ENCODE results near the gene GPR35.
A peak's percentile ranks its signal among the peaks of the same experiment; 100 is the strongest.

The GPR35 gene

DNA sequence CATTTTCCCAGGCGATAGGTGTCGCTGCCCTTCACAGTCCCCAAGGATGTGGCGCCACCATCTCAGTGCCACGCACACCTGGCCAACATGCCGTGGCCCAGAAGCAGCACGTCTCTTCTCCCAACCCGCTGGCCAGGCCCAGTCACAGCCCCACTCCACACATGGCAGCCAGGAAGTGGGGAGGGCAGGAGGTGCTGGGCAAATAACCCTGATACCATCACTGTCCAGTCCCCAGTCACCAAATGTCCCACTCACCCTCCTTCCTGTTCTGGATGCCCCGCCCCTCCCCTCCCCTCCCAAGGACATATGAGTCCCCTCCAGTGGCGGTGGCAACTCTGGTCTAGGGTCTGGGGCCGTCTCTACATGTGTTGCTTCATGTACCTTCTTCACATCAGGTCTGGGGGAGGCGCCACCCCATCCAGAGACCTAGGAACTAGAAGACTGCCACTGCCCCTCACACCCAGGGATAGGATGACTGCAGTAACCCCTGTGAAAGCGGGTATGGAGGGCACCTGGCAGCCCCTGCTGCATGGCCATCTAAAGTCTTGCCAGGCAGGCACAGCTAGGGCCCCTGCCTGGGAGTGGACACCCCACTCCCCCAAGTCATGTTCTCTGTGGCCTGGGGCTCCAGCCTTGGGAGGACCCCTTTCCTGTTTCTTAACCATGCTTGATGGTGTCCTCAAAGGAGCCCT, 46.1 kb upstream of the GPR35 start:
- TF ChIP-seq, protein P1, sequence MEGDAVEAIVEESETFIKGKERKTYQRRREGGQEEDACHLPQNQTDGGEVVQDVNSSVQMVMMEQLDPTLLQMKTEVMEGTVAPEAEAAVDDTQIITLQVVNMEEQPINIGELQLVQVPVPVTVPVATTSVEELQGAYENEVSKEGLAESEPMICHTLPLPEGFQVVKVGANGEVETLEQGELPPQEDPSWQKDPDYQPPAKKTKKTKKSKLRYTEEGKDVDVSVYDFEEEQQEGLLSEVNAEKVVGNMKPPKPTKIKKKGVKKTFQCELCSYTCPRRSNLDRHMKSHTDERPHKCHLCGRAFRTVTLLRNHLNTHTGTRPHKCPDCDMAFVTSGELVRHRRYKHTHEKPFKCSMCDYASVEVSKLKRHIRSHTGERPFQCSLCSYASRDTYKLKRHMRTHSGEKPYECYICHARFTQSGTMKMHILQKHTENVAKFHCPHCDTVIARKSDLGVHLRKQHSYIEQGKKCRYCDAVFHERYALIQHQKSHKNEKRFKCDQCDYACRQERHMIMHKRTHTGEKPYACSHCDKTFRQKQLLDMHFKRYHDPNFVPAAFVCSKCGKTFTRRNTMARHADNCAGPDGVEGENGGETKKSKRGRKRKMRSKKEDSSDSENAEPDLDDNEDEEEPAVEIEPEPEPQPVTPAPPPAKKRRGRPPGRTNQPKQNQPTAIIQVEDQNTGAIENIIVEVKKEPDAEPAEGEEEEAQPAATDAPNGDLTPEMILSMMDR (IDR thresholded peaks at IDR 0.05; ENCODE audit: extremely low read depth, insufficient read depth, missing control alignments): no peak
- no peak for DNase-seq (ENCODE audit: low spot score)
- in situ Hi-C loops (cut with MboI; ENCODE audit: low pct_unique_long_range_greater_than_20kb, low sequenced_read_pairs, unreplicated experiment): no loop called here

DNA sequence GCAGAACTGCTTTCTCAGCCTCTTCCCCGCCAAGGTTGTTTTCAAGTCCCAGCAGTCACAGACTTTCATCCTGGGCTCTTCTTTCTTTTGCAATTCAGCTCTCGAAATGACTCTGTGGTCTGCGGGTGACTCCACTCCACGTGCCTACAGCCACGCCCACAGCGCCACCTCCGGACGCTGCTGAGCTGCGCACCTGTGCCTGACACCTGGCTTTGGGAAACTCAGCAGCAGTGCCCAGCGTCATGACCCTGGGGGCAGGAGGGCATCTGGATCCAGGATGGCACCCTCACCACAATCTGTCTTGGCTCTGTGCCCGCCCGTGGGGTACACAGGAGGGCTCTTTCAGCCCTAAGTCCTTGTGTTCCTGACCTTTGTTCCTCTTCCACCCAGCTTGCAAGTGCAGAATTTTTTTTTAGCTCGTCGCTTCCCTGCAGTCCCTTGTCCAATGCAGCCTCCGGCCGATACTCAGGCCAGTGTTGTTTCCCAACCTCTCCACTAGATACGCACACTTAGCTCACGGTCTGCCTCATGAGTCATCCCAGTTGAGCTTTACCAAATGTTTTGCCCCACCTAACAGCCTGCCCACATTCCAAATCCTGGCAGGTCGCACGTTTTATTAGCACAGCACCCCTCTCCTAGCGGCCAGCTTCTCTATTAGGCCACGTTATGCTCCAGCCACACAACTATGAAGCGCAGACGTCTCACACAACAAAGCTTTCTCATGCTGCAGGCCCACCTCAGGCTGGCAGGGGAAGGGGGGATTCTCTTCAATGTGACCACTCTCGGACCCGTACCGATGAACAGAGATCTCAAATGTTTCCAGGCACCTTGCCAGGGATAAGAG, 45.3 kb upstream of the GPR35 start:
- TF ChIP-seq, protein P1 (IDR thresholded peaks at IDR 0.05; ENCODE audit: extremely low read depth, insufficient read depth, missing control alignments): peak; percentile 40
- in situ Hi-C loops (cut with MboI; ENCODE audit: low pct_unique_long_range_greater_than_20kb, low sequenced_read_pairs, unreplicated experiment): no loop called here
- peak; percentile 45 for DNase-seq (ENCODE audit: low spot score)

DNA sequence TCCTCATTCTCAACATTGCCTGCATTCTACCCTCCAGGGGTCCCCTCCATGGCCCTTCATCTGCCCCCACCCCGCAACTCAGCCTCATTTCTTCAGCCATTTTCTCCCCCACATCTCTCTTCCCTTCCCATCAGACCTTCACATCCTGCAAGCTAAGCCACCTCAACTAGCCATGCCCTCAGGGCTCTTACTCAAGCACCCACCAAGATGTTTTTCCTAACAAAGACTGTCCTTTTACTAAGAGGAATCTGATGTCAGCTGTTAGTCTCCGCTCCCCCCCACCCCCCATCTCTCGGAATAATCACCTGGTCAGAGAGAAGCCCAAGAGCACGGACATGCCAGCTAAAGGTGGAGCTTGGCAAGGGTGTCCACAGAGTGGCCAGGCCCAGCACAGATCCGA, 43.5 kb upstream of the GPR35 start:
- TF ChIP-seq, protein P1 (IDR thresholded peaks at IDR 0.05; ENCODE audit: extremely low read depth, insufficient read depth, missing control alignments): no peak
- in situ Hi-C loops (cut with MboI; ENCODE audit: low pct_unique_long_range_greater_than_20kb, low sequenced_read_pairs, unreplicated experiment): no loop called here
- no peak for DNase-seq (ENCODE audit: low spot score)

DNA sequence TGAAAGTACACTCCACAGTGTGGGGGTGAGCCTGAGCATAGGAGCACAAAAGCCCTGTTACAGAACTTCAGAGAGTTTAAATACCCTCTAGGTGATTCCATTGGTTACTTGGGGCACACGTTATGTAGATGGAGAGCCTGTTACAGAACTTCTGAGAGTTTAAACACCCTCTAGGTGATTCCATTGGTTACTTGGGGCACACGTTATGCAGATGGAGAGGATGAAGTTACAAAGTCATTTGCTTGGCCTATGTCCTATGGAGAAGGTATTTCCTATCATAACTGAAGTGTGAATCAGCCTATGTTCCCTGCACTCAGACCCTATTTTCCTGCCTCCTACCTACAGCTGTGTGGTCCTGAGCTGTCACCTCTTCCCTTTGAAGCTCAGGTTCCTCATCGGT, 42.5 kb upstream of the GPR35 start:
- TF ChIP-seq, protein P1 (IDR thresholded peaks at IDR 0.05; ENCODE audit: extremely low read depth, insufficient read depth, missing control alignments): no peak
- in situ Hi-C loops (cut with MboI; ENCODE audit: low pct_unique_long_range_greater_than_20kb, low sequenced_read_pairs, unreplicated experiment): no loop called here

DNA sequence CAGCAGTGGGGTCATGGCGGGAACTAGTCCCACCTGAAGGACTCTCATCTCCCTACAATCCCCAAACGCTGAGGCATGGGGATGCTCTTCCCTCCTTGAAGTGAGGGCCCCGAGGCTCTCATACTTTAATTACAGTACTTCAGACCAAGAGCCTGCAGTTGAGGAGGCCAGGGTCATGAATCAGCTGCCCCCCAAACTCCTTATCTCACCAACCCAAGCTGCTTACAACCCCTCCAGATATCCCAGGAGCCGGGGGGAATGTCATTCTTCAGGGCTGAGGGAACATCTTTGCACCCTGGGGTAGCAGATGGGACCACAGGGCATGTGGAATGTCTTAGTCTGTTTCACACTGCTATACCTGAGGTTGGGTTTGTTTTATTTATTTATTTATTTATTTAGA, 41.5 kb upstream of the GPR35 start:
- in situ Hi-C loops (cut with MboI; ENCODE audit: low pct_unique_long_range_greater_than_20kb, low sequenced_read_pairs, unreplicated experiment): no loop called here
- no peak for DNase-seq (ENCODE audit: low spot score)
- TF ChIP-seq, protein P1 (IDR thresholded peaks at IDR 0.05; ENCODE audit: extremely low read depth, insufficient read depth, missing control alignments): no peak

More for the DNA sequence above, 42.5 kb upstream of the GPR35 start:
- DNase-seq (ENCODE audit: low spot score): no peak

DNA sequence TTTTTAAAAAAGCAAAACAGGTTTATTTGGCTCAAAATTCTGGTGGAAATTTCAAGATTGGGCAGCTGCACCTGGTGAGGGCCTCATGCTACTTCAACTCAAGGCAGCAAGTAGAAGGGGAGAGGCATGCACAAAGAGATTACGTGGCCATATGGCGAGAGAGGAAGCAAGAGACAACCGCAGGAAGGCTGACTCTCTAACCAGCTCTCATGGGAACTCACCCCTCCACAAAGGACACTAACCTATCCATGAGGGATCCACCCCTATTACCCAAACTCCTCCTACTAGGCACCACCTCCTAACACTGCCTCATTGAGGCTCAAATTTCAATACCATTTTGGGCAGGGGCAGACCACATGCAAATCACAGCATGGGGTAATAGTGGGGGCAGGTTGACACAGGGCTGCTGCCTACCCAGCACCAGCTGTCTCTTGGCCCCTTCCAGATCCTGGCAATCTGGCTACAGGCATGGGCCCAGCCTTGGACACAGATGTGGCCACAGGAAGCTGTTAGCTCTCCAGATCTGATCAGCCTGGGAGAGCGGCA, 40.7 kb upstream of the GPR35 start:
- TF ChIP-seq, protein P1 (IDR thresholded peaks at IDR 0.05; ENCODE audit: extremely low read depth, insufficient read depth, missing control alignments): no peak
- in situ Hi-C loops (cut with MboI; ENCODE audit: low pct_unique_long_range_greater_than_20kb, low sequenced_read_pairs, unreplicated experiment): no loop called here
- DNase-seq (ENCODE audit: low spot score): peak; percentile 84

Measured in GM13977 (cell line).